EL (cell line): ENCODE measurements around the gene KIF16B.
A peak's percentile ranks its signal among the peaks of the same experiment; 100 is the strongest.

ENCODE experiments used
- DNase-seq: peaks from one replicate; pipeline ENCODE4 v3.0.0-alpha.2; 2016

The KIF16B gene

DNA sequence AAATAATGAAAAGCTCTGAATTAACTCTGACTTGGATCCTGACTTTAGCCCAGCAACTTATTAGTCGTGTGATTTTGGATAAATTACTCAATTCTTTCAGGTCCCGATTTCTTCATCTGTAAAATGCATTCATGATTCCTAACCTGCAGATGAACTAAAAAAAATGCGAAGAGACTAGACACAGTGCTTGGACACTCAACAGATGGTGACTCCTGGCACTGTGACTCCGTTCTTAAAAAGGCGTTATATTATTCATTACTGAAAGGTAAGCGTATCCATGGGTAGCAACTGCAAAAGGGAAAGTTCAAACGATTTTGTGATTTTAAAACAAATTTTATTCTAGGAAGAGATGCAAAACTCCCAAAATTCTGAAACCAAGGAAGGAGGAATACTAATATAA lies 226.3 kb downstream of the KIF16B start:
- no peak for DNase-seq

DNA sequence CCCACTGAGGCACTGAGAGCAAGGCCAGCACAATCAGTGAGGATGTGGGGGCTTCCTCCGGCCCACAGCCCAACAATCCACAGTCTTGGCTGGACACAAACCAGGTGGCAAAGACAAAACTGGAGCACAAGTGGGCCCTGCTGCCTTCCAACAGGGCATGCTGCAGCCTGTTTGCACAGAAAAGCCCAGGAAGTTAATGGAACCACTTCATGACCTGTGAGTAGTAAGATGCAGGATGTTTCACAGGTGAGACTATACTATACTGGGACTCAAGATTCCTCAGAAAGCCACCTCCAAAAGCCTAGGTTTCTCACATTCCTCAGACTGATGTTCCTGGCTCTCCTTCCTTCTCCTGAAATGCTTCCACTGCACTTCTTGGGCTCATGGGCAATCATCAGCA lies 235.5 kb downstream of the KIF16B start:
- no peak for DNase-seq

DNA sequence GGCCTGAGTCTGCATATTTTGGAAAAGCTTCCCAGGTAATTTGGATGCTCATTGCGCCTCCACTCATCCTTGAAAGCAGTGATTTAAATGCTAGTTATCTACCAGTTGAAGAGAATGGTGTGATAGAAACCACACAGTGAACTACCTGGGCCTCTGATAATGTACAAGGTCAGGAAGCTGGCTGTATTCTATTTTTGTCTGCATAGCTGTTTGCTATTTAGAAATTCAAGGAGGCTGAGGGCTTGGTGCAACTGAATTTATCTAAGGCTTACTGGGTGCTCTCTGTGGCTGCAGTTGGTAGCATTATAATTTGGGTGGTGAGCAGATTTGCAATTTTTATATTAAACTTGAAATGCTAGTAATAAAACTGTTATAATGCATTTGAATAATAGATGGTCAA lies 245.6 kb downstream of the KIF16B start:
- DNase-seq = no peak

DNA sequence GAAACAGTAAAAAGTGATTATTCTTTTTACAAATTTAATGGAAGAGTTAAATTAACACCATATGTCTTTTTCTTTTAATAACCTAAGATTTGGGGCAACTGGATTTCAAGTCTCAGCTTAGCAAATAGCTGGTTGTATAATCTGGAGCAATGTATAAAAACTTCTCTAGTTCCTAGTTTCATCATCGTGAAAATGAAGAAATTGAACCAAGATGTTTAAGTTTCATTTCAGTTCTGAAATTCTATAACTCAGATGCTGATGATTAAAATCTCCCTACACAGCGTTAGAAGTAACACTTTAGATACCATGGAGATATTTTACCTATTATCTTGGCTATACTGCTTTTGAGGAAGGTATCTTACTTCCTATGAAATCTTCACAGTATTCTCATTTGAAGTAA lies 252.0 kb downstream of the KIF16B start:
- no peak for DNase-seq

DNA sequence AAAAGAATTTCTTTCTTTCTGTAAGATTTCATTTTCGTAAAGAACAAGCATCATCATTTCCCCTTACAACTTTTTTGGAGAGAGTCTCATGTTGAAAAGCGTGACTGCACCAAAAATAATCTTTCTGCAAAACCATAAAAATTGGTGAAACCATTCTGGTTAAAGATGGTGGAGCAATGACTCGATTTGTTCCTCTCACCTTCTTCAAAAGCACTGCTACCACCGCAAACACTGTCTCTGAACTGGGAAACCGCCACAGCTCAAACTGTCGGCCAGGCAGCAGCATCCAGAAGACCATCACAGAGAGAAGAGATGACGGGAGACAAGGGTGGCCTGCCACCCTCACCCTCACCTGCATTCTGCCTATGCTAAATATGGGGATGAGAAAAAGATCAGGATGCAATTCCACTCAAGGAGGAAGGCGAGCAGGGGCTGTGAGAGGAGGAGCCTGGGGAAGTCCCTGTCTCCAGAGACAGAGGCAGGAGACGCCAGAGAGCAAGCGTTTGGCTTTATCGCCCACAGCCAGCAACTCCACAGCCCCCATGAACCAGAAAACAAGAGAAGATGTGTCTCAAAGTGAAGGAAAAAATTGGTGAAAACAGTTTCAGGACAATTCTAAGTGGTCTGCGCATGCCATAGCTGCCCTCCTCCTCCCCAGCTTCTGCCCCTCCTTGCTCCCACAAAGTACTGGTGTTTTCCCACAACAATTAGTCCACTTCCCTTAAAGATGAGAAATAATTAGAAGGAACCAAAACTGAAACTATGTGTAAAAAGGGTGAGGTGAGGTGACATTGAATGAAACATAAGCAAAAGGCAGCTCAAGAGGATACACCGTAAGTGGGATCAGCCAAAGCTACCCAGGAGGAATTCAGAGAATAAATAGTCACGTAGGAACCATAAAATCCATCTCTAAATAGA lies 255.5 kb downstream of the KIF16B start:
- DNase-seq = no peak

DNA sequence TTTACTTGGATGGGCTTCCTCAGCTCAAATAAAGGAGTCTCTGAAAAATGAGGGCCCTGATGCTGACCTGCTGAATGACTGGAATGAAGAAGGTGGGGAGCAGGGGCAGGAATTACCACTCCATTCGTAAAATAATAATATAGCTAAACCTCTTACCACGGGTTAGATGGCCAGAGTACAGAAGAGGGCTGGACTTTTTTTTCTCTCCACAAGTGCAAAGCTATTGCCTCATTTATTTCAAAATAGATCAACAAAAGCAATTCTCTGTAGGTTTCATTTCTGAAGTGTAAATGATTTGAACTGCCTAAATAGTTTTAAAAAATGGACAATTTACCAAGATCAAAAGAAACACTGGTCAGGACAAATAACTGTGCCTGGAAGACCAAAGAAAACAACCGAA lies 256.7 kb downstream of the KIF16B start:
- no peak for DNase-seq

DNA sequence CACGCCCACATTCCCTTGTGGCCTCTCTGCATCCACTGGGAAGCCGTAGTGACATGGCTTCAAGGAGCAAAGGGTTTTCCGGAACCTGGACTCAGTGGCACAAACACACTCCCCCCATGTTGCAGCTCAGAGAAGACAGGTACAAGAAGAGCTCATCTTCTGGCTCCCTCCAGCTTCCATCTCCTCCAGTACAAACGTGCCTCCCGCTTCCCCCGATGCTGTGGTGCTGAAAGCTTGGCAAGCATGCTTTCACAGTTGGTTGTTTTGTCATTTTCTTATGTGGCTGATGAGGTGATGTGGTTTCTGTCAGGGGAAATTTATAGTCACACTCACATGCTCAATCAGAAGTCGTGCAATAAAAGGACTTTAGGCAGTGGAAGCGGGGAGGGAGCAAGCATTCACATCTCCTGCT lies 258.5 kb downstream of the KIF16B start:
- no peak for DNase-seq

DNA sequence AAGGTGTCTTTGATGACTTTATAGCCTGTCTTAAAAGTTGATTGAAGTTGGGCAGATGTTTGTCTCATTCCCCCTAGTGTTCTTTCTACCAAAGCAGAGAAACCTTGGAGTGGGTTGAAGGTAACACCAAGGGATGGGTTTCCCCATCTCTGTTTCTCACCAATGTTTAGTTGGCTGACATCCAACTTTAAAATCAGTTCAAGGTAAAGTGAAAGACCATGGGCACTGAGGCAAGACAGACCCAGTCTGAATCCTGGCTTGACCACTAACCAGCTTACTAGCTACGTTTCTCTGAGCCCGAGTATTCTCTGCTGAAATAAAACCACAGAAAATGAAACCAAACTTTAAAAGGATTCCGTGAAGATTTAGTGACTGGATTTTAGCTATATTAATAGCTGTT lies 258.9 kb downstream of the KIF16B start:
- no peak for DNase-seq

DNA sequence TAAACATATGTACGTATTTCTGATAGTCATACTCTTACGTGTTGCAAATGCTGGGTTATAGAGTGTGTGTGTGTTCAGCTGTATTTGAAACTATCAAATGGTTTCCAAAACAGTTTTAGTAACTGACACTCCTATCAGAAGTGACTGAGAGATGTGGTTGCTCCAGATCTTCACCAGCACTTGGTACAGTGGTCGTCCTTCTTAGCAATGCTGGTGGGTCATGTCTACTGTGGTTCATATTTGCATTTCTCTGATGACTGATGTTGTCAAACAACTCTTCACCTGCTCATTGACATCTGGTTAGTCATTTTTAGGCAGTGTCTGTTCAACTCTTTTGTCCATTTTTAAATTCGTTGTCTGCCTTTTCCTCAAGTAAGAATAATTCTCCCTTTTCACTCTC lies 259.3 kb downstream of the KIF16B start:
- no peak for DNase-seq

DNA sequence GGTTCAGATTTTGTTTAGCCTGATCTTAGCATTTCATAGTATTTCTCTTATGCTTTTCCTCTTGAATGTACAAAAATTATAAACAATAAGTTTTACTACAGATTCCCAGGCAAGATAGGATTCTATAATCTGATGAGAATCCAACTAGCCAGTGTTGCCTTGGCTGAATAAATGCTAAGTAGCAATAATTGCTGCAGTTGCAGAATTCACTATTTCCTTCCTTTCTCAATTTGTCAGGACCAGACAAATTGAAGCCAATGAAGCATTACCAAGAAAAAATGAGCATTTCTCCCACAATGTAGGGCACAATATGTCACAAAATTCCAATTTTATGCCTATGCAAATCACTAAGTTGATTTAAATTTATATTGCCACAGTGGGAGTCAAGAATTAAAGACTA lies 260.2 kb downstream of the KIF16B start:
- DNase-seq = no peak

DNA sequence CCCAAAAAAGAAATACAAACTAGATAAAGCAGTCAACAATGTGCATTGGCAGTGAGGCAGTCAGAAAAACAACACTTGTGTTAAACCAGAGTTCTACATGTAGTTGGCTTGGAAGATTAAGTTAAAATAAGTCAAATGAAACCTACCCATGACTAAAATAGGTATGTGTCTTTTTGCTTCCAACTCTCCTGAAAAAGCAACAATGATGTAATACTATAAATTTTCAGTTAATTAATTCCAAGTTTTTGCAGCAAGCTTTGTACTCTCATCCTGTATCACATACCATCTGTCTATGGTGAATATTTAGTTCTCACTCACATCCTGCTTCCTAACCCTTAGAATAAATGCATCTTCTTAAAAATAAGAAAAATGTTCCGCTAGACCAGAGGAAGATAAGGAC lies 261.5 kb downstream of the KIF16B start:
- no peak for DNase-seq

DNA sequence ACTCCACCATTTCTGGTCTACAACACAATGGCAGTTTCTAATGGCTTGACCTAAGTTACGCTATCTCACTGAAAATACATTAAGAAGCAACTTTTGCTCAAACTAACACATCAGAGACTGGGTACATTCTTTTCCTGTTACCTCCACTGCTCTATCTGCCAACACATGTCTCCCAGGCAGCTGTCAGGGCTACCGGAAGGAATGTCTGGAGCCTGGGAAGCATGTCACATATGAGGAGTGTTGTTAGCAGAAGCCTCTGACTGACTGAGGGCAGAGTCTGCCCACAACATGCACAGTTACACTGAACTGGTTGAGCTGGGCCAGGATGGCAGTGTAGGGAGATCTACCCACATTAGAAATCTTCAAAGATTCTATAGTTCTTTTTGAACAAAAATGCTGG lies 264.5 kb downstream of the KIF16B start:
- peak; percentile 6 for DNase-seq

DNA sequence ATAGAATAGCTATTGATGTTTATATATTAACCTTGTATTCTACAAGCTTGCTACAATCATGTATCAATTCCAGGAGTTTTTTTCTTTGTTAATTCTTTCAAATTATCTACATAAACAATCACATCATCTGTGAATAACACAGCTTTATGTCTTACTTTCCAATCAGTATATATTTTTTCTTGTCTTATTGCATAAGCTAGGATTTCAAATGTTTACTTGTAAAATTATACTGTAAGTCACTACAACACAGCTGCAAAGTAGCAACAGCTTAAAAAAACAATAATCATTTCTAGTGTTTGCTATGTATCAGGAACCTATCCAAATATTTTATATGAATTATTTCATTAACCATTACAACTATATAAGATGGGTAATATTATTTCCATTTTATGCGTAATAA lies 270.4 kb downstream of the KIF16B start:
- DNase-seq = no peak

DNA sequence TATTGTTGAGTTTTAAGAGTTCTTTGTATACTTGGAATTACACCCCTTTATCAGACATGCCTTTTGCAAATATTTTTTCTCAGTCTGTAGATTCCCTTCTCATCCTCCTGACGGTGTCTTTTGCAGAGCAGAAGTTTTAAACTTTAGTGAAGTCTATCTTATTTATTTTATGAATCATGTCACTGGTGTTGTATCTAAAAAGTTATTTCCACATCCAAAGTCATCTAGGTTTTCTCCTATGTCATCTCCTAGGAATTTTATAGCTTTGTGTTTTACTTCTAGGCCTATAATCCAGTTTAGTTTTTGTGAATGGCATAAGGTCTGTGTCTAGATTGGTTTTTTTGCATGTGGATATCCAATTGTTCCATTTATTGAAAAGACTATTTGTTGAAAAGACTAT lies 271.3 kb downstream of the KIF16B start:
- no peak for DNase-seq

DNA sequence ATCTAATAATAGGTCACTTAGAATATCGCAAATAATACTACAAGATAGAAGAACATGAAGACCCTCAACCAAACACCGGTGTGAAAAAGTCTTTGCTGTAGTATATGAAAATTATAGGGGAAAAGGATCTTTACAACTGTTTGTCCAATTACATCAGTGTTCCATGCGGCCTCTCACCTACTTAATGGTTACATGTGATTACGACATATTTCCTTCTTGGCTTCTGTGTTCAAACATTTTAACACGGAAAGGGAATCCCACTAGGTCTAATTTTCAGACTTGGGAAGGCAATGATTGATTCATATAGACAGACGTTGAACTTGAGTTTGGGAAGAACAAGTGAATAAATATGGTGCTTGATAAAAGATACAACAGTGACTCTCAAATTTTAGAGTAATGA lies 273.4 kb downstream of the KIF16B start:
- no peak for DNase-seq

DNA sequence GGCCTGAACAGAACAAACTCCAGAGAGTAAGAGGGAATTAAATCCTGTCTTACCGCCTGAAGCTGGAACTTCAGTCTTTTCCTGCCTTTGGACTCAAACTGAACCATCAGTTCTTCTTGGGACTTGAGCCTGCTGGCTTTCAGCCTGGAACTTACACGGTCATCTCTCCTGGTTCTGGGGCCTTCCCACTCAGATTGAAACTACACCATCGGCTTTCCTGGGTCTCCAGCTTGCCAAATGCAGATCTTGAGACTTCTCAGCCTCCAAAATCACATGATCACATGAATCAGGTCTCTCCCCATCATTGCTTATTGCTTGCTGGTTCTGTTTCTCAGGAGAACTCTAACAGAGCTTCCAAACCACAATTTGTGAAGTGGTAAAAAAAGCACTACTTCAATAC lies 276.3 kb downstream of the KIF16B start:
- DNase-seq = no peak

DNA sequence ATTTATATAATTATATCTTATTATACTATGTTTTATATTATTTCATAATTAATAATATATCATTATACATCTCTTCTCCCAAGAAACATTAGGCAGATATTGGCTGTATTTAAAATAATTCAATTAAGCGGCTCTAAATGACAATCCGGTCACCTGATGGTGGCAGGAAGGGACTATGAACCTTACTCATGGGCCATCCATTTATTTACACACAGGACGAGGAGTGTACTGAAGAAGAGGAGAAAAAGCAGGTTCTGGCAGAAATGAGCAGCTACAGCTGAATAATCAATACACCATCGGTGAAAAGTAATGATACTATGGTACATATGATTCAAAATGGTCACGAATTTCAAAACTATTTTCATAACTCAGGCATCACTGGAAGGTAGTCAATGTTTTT lies 277.7 kb downstream of the KIF16B start:
- DNase-seq = no peak

DNA sequence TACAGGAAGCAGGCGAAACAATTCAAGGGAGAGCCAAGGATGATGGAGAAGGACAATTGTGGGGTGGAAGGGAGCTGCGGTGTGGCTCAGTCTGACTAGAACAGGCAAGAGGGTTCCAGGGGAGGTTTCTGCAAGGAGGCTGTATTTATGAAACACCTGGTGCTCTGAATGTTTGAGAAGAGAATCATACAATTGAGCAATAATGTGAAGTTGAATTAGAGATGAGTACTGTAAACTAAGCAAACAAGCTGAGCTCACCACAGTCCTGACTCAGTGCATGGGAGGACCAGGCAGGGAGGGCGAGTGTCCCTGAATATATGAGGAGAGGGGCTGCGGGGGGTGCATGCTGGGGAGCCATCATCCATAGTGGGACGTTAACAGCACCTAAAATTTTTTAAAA lies 279.7 kb downstream of the KIF16B start:
- no peak for DNase-seq

DNA sequence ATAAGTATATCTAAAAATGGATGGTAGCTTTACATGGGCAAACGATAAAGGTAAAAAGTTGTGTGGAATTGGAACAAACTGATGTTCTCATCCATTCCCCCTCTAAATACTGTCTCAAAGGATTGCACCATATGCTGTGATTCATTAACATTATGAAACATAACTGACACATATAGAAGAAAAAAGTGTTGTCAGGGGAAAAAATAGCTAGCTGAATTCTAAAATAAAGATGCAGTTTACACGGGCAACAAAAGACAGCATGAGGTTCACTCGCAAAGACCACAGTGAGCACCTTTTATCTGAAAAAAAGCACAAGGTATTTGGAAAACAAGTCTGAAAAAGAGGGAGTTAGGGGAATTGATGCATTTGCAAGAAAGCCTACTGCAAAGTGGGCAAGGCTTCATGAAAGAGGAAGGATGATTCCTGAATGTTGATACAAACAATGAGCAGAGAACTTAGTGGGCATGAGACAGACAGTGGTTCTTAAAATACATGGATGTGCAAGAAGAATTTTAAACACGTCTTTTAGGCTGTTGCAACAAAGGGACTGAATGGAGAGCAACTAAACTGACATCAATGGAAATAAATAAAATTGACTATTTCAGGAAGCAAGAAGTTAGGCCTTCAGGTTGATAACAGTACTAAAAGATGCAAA lies 280.9 kb downstream of the KIF16B start:
- DNase-seq = no peak

DNA sequence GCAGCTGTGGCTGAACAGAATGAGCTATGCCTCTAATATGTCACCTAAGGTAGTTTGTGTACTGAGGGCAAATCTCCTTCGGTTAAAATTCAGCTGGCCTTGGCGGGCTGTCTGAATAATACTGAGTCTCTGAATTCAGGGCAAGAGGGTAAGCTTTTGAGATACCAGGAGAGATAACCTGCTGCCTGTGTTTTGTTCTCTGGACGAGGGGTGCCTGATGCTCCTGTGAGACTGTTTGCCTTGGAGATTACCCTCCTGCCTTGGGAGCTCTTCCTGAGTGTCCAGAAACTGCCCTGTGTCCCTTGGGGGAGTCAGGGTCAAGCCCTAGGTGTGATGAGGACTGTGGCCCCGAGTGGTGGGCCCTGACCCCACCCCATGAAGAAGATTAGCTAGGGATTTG lies 282.9 kb downstream of the KIF16B start:
- DNase-seq = no peak

DNA sequence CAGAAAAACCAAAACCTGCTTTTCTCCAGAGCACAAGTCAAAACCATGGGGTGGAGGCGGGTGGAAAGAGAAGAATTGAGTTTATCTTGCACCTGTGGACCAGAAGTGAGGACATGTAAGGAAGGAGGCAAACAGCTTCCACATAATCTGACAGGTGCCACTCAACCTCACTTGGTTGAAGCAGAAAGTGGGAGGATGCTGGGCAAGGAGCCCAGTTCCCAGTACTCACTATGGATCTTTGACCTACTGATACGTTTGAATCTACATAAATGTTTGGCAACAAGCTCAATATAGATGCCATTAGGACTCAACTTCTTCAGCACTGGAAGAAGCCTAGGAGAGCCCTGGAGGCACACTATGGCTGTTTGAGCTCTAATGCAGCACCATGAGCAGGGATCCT lies 285.5 kb downstream of the KIF16B start:
- no peak for DNase-seq

DNA sequence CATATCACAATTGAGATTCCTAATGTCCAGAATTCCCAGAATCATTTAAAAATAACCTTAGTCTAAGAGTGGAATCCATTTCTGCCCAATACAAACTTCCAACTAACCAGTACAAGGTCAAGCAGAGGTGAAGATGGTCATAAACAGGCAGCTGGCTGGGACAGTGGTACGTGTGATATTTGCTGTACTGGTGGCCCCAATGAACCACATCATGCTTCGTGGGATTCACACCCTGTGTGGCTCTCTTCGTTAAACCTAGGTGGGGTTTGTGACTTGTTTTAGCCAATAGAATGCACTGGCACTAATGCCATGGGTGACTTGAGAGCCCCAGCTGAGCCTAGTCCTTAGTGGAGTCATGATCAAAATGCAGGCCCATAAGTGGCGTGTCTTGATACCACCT lies 286.6 kb downstream of the KIF16B start:
- no peak for DNase-seq

DNA sequence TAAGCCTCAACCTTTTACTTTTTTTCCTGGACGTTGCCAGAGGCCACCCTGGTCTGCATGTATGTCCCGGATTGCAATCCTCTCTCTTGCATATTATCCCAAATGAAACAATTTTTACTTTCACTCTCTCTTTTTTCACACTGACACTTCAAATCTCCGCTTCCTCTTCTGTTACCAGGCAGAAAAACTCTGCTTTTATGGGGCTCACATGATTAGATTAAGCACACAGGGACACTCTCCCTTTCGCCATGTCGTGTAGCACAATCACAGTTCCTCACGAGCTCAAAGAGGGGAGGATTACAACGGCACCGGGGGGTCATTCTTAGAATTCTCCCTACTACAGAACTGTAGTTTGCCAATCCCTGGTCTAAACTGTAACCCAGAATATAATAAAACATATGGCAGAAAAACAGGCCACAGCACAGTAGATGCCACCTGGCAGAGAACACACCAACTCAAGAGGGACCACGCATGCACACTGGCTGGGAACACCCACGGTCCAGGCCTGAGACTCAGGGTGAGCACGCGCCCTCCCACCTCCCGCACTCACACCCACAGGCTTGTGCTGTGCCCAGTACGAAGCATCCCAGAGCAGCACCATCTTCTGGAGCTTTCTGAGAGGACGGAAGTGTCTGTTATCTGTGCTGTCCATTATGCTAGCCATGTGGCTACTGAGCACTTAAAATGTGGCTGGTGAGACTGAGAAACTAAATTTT lies 288.7 kb downstream of the KIF16B start:
- no peak for DNase-seq

DNA sequence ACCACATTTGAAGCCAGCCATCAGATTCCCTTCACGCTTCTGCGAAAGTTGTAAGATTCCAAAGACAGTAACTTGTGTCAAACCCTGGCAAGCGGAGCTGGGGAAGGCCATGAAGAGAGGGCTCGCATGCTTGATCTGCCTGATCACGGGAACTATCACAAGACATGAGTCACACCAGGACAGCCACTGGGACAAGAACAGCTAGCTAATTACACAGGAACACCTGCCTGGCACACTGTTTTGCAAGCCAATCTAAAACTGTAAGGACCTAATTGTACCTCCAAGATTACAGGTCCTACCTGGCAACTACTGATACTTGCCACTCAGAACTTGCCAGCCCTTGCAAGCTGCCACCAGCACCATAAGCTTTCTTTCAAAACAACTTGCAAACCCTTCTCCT lies 289.3 kb downstream of the KIF16B start:
- DNase-seq = no peak
